ENCODE data around the gene TEX26. TPM values are rescaled to one million over a fixed set of nuclear protein-coding genes. Genes with fewer than 3 reads are reported as not detected.

TEX26 gene
- total and polyA plus RNA-seq, 2 of the 4 experiments (the other 2 are of a cell fraction) = not detected

DNA sequence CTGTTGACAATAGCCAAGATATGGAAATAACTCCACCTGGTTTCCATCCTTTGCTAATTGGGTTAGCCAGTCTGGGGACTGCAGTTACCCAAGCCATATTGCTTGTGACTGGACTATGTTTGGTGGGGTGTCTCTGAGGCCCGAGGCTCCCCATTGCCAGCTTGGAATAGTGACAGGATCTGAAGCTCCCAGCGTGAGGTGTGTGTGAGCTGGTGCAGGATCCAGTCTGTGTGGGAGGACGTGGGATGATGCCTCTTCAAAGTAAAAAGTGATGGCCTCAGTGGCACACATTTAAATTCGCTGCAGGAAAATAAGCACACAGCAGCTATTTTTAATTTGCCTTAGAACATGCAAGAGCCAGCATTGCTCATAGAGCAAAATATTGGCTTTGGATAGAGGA lies 75.0 kb downstream of the TEX26 start:
- 0 out of 2 replicates have a peak, but pooled peaks cover 2% of the 10 kb centered on the region for H3K9me1 ChIP-seq (ENCODE audit: insufficient read depth, low read length)

More for the DNA sequence above, 75.0 kb downstream of the TEX26 start:
- DNase-seq = no peak
- no peak overlapping the region for H3K27ac ChIP-seq (ENCODE audit: insufficient read depth, low read length)
- no peak overlapping the region for H3K4me3 ChIP-seq (ENCODE audit: insufficient read depth, low read depth, low read length)
- CTCF ChIA-PET = interaction anchor here (1.3 kb wide), 1 partner anchor 28 kb away, joined by 4 read pairs; no protein-coding TSS in a partner anchor
- no peak overlapping the region for H3K23ac ChIP-seq (ENCODE audit: low read depth, low read length)
- no peak overlapping the region for H3K56ac ChIP-seq (ENCODE audit: extremely low read depth, insufficient read depth, low read length)
- H3K79me1 ChIP-seq (ENCODE audit: low read depth in 1 of 2, low read length in 2 of 2) = no peaks in the 10 kb centered on the region
- no peak overlapping the region for H4K91ac ChIP-seq (ENCODE audit: insufficient read depth, low read depth, low read length)
- no peak overlapping the region for H3K4ac ChIP-seq (ENCODE audit: low read depth, low read length)
- no peak overlapping the region for H3K18ac ChIP-seq (ENCODE audit: low read depth, low read length)
- intact Hi-C loops (cut with micrococcal nuclease) (no loop called here), dilution Hi-C loops (cut with HindIII; ENCODE audit: low sequenced_read_pairs, unreplicated experiment) (no loop called here), in situ Hi-C loops (cut with MboI; ENCODE audit: low sequenced_read_pairs) (no loop called here)
- ATAC-seq (ENCODE audit: low read depth) = no peak
- no peaks in the 10 kb centered on the region for H3K4me1 ChIP-seq (ENCODE audit: control insufficient read depth, insufficient read depth, low read length)
- no peak overlapping the region for H2AFZ ChIP-seq (replicated peaks; ENCODE audit: low read length, poor library complexity)
- no peak overlapping the region for H3K14ac ChIP-seq (replicated peaks; ENCODE audit: low read depth, low read length)
- no TSS peak for BruUV-seq (replicated peaks)
- POLR2A ChIA-PET (ENCODE audit: unreplicated experiment) = no interaction called here
- no peak overlapping the region for H2AK9ac ChIP-seq (replicated peaks; ENCODE audit: low read depth, low read length, poor library complexity)
- H4K5ac ChIP-seq (ENCODE audit: low read depth, low read length) = no peak overlapping the region
- TF ChIP-seq MAFK (IDR thresholded peaks at IDR 0.05; ENCODE audit: low read depth, low read length) = no peak
- TF ChIP-seq, protein P1, sequence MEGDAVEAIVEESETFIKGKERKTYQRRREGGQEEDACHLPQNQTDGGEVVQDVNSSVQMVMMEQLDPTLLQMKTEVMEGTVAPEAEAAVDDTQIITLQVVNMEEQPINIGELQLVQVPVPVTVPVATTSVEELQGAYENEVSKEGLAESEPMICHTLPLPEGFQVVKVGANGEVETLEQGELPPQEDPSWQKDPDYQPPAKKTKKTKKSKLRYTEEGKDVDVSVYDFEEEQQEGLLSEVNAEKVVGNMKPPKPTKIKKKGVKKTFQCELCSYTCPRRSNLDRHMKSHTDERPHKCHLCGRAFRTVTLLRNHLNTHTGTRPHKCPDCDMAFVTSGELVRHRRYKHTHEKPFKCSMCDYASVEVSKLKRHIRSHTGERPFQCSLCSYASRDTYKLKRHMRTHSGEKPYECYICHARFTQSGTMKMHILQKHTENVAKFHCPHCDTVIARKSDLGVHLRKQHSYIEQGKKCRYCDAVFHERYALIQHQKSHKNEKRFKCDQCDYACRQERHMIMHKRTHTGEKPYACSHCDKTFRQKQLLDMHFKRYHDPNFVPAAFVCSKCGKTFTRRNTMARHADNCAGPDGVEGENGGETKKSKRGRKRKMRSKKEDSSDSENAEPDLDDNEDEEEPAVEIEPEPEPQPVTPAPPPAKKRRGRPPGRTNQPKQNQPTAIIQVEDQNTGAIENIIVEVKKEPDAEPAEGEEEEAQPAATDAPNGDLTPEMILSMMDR (conservative IDR thresholded peaks at IDR 0.05; ENCODE audit: low read depth, low read length) = no peak
- no peak for TF ChIP-seq SMC3 (IDR thresholded peaks at IDR 0.05; ENCODE audit: low read depth, low read length)
- no peak for TF ChIP-seq MXI1 (IDR thresholded peaks at IDR 0.05; ENCODE audit: borderline replicate concordance, low read depth, low read length)
- TF ChIP-seq, protein P2, sequence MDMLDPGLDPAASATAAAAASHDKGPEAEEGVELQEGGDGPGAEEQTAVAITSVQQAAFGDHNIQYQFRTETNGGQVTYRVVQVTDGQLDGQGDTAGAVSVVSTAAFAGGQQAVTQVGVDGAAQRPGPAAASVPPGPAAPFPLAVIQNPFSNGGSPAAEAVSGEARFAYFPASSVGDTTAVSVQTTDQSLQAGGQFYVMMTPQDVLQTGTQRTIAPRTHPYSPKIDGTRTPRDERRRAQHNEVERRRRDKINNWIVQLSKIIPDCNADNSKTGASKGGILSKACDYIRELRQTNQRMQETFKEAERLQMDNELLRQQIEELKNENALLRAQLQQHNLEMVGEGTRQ (IDR thresholded peaks at IDR 0.05; ENCODE audit: low read depth, low read length) = no peak
- TF ChIP-seq CHD1 (IDR thresholded peaks at IDR 0.05; ENCODE audit: low read depth, low read length) = no peak
- TF ChIP-seq POLR2A (IDR thresholded peaks at IDR 0.05; ENCODE audit: low read depth, low read length) = no peak
- no peak for TF ChIP-seq BHLHE40 (IDR thresholded peaks at IDR 0.05; ENCODE audit: low read depth, low read length)
- no peak for TF ChIP-seq RFX5 (IDR thresholded peaks at IDR 0.05; ENCODE audit: low read depth, low read length)
- TF ChIP-seq CEBPB (IDR thresholded peaks at IDR 0.05; ENCODE audit: low read depth, low read length) = no peak
- TF ChIP-seq NFE2L2 (IDR thresholded peaks at IDR 0.05; ENCODE audit: low read depth, low read length) = no peak
- no peak for TF ChIP-seq RCOR1 (IDR thresholded peaks at IDR 0.05; ENCODE audit: insufficient replicate concordance, low read length)
- no peak for TF ChIP-seq FOS (IDR thresholded peaks at IDR 0.05; ENCODE audit: low read depth, low read length)
- no peak for TF ChIP-seq MAZ (IDR thresholded peaks at IDR 0.05; ENCODE audit: borderline replicate concordance, low read depth, low read length)
- TF ChIP-seq, protein P3, sequence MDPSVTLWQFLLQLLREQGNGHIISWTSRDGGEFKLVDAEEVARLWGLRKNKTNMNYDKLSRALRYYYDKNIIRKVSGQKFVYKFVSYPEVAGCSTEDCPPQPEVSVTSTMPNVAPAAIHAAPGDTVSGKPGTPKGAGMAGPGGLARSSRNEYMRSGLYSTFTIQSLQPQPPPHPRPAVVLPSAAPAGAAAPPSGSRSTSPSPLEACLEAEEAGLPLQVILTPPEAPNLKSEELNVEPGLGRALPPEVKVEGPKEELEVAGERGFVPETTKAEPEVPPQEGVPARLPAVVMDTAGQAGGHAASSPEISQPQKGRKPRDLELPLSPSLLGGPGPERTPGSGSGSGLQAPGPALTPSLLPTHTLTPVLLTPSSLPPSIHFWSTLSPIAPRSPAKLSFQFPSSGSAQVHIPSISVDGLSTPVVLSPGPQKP (IDR thresholded peaks at IDR 0.05; ENCODE audit: borderline replicate concordance, low read depth, low read length) = no peak
- no peak for TF ChIP-seq RAD21 (IDR thresholded peaks at IDR 0.05; ENCODE audit: low read length)
- WGBS, 2 experiments (ENCODE audit: extremely low coverage in 2 of 2, insufficient read length in 1 of 2) = 58% methylated on average over 3 of the region's 4 CpGs; no CpG with 5 or more reads in 1 of the 2 experiments
- H2AK5ac ChIP-seq (ENCODE audit: low read depth, low read length) = no peak overlapping the region
- H3K36me3 ChIP-seq (ENCODE audit: control insufficient read depth, insufficient read depth, low read length) = no peaks in the 10 kb centered on the region
- H2BK5ac ChIP-seq (ENCODE audit: low read depth, low read length, poor library complexity, severe bottlenecking) = no peak overlapping the region
- H3K9me3 ChIP-seq (ENCODE audit: control insufficient read depth, insufficient read depth, low read length) = no peaks in the 10 kb centered on the region
- H4K20me1 ChIP-seq (ENCODE audit: insufficient read depth, low read length) = no peaks in the 10 kb centered on the region
- H3K4me2 ChIP-seq (ENCODE audit: low read depth, low read length) = no peak overlapping the region
- H2BK20ac ChIP-seq (ENCODE audit: low read depth, low read length) = no peak overlapping the region
- H4K8ac ChIP-seq (ENCODE audit: low read depth in 2 of 2, low read length in 2 of 2) = no peak overlapping the region
- no peak overlapping the region for H3K9ac ChIP-seq (ENCODE audit: low read depth, low read length)
- no peak overlapping the region for H2BK15ac ChIP-seq (ENCODE audit: low read depth, low read length)
- H3K27me3 ChIP-seq (ENCODE audit: control insufficient read depth, insufficient read depth, low read length) = peaks cover 3% of the 10 kb centered on the region; the same call in 1 of the 2 replicates
- no peak overlapping the region for H2BK120ac ChIP-seq (ENCODE audit: low read depth, low read length)

Data from IMR-90 (cell line).